GM18520 (cell line): ENCODE results near the gene HOXC13.

Source experiments
- ATAC-seq: cut with Tn5 transposase; IDR thresholded peaks from one replicate; pipeline ENCODE4 v1.9.1; 2021; ENCODE audit not compliant: unreplicated experiment

The HOXC13 gene

GRCh38 chr12:53981634-53982565, 43.3 kb downstream of the HOXC13 start:
- ATAC-seq: no peak

- no peak for ATAC-seq
Measured at GRCh38 chr12:53982648-53983567, 44.3 kb downstream of the HOXC13 start.

- ATAC-seq: no peak
Measured at GRCh38 chr12:53983568-53983949, 44.9 kb downstream of the HOXC13 start.

GRCh38 chr12:53983950-53984572, 45.4 kb downstream of the HOXC13 start:
- ATAC-seq: no peak

- peak; percentile 70 for ATAC-seq
Measured at GRCh38 chr12:53984901-53985691, 46.5 kb downstream of the HOXC13 start, which contains the start of gene HOXC10. Gene HOXC10 (plus strand): TSS chr12:53985146. CDS start chr12:53985260, 114 bp downstream.

- ATAC-seq: no peak
Measured at GRCh38 chr12:53985692-53985993, 47.0 kb downstream of the HOXC13 start.

GRCh38 chr12:53985994-53986685, 47.5 kb downstream of the HOXC13 start:
- ATAC-seq: no peak

- ATAC-seq: no peak
Measured at GRCh38 chr12:53986686-53987483, 48.3 kb downstream of the HOXC13 start.

GRCh38 chr12:53987787-53988230, 49.2 kb downstream of the HOXC13 start:
- ATAC-seq: no peak

- no peak for ATAC-seq
Measured at GRCh38 chr12:53988541-53989226, 50.1 kb downstream of the HOXC13 start.

GRCh38 chr12:53989227-53990113, 50.8 kb downstream of the HOXC13 start:
- ATAC-seq: peak; percentile 38

GRCh38 chr12:53990311-53991076, 51.9 kb downstream of the HOXC13 start:
- ATAC-seq: no peak

GRCh38 chr12:53991077-53991460, 52.4 kb downstream of the HOXC13 start:
- ATAC-seq: no peak

- no peak for ATAC-seq
Measured at GRCh38 chr12:53992377-53992889, 53.8 kb downstream of the HOXC13 start.

- no peak for ATAC-seq
Measured at GRCh38 chr12:53993162-53994008, 54.8 kb downstream of the HOXC13 start.

GRCh38 chr12:53994009-53994263, 55.3 kb downstream of the HOXC13 start:
- no peak for ATAC-seq
